T-cell (primary cell): Measurements from ENCODE around the gene PPAT. TPM values are rescaled to one million over a fixed set of nuclear protein-coding genes. Genes with fewer than 3 reads are reported as not detected.

ENCODE experiments used
- ATAC-seq, 4 experiments: fragments of 200-7000 bp in 3 of 4; fragments of 150-1000 bp in 1 of 4; cut with Tn5 transposase; replicated peaks in 1 of 4; 1 replicate in 3 of 4; 2 replicates in 1 of 4; pipeline ENCODE4 v1.10.0; 2021; ENCODE audit warnings: moderate library complexity in 3 of 4, mild to moderate bottlenecking in 2 of 4, moderate number of reproducible peaks in 1 of 4
- CTCF ChIA-PET, 2 donors: fragments of 300-600 bp; sonication (Branson Sonifier 250); formaldehyde crosslinking; loops; one replicate each; lab custom pipeline; 2022; ENCODE audit warnings: antibody characterized with exemption in 2 of 2; lab: Charles Lee
- POLR2A ChIA-PET, 2 donors: fragments of 300-600 bp; sonication (Branson Sonifier 250); formaldehyde crosslinking; loops; one replicate each; lab custom pipeline; 2022; ENCODE audit warnings: antibody characterized with exemption in 2 of 2; lab: Charles Lee
- DNase-seq, 35 experiments: peaks; one replicate each; pipeline versions ENCODE4 v3.0.0 to v3.0.0-alpha.2; 2013 to 2023
- H3K27ac ChIP-seq: one replicate; pipeline ENCODE4 v1.5.1; 2013; ENCODE audit warnings: low read length
- H3K27me3 ChIP-seq, 2 experiments: replicated peaks in 1 of 2; 1 replicate in 1 of 2; 2 replicates in 1 of 2; pipeline versions ENCODE4 v1.6.1 to v1.7.0; 2013; ENCODE audit warnings: low read length in 1 of 2, mixed read lengths in 1 of 2; ENCODE audit not compliant: control insufficient read depth in 2 of 2, insufficient read depth in 2 of 2; ENCODE audit errors: extremely low read depth in 1 of 2
- H3K36me3 ChIP-seq, 2 donors: 1 replicate in 1 of 2; 2 replicates in 1 of 2; pipeline versions ENCODE4 v1.6.1 to v1.7.0; 2013; ENCODE audit warnings: low read length in 1 of 2; ENCODE audit not compliant: control insufficient read depth in 2 of 2, insufficient read depth in 1 of 2; ENCODE audit errors: extremely low read depth in 1 of 2
- H3K4me1 ChIP-seq, 2 experiments: 1 replicate in 1 of 2; 2 replicates in 1 of 2; pipeline versions ENCODE4 v1.6.1 to v1.7.0; 2013; ENCODE audit warnings: low read length in 2 of 2, mixed read lengths in 1 of 2; ENCODE audit not compliant: insufficient read depth in 2 of 2, control insufficient read depth in 1 of 2; ENCODE audit errors: extremely low read depth in 1 of 2
- H3K4me3 ChIP-seq, 2 donors: 1 replicate in 1 of 2; 2 replicates in 1 of 2; pipeline versions ENCODE4 v1.5.1 to v1.7.0; 2013; ENCODE audit warnings: mild to moderate bottlenecking in 2 of 2, low read length in 1 of 2, moderate library complexity in 1 of 2; ENCODE audit not compliant: control insufficient read depth in 1 of 2; ENCODE audit errors: extremely low read depth in 1 of 2
- H3K9me3 ChIP-seq: 2 replicates; pipeline ENCODE4 v1.7.0; 2013
- H3K27ac Mint-ChIP-seq, 2 donors: one replicate each; pipeline ENCODE4 v1.8.0; 2020 to 2021; ENCODE audit warnings: mild to moderate bottlenecking in 2 of 2, mixed read lengths in 2 of 2
- H3K27me3 Mint-ChIP-seq, 2 donors: one replicate each; pipeline ENCODE4 v1.8.0; 2021 to 2022; ENCODE audit warnings: mixed read lengths in 2 of 2
- H3K36me3 Mint-ChIP-seq: one replicate; pipeline ENCODE4 v1.8.0; 2021; ENCODE audit warnings: mixed read lengths
- H3K4me1 Mint-ChIP-seq, 3 donors: one replicate each; pipeline ENCODE4 v1.8.0; 2020 to 2022; ENCODE audit warnings: mixed read lengths in 3 of 3, mild to moderate bottlenecking in 1 of 3
- H3K4me3 Mint-ChIP-seq, 3 donors: one replicate each; pipeline ENCODE4 v1.8.0; 2020 to 2022; ENCODE audit warnings: mild to moderate bottlenecking in 3 of 3, mixed read lengths in 3 of 3, moderate library complexity in 3 of 3
- H3K9me3 Mint-ChIP-seq, 3 donors: one replicate each; pipeline ENCODE4 v1.8.0; 2020 to 2022; ENCODE audit warnings: mixed read lengths in 3 of 3
- WGBS: methylation state at CpG from one replicate; pipeline ENCODE4 v1.1.5; 2013; ENCODE audit warnings: missing lambda C conversion rate; ENCODE audit not compliant: insufficient coverage; 5-methylcytosine and 5-hydroxymethylcytosine counted together
- total RNA-seq, 35 experiments: library from RNA in 6 of 35; stranded (reverse) in 6 of 35; fragments of 120-200 nt in 1 of 35; gene quantifications; one replicate each; pipeline versions ENCODE4 v1.2.1 to v1.2.4 and lab custom pipeline; 2013 to 2026

PPAT gene
- total RNA-seq, 5 donors from 2014 or later (not counting 1 experiment from before 2014, with no cell fraction given) = 10.5 to 15.1 (median 12.5) TPM

- H3K9me3 Mint-ChIP-seq = no peaks in the 10 kb centered on the region
- POLR2A ChIA-PET = no interaction called here
Observed at GRCh38 chr4:56448301-56448700, 12.9 kb upstream of the PPAT start.

DNA sequence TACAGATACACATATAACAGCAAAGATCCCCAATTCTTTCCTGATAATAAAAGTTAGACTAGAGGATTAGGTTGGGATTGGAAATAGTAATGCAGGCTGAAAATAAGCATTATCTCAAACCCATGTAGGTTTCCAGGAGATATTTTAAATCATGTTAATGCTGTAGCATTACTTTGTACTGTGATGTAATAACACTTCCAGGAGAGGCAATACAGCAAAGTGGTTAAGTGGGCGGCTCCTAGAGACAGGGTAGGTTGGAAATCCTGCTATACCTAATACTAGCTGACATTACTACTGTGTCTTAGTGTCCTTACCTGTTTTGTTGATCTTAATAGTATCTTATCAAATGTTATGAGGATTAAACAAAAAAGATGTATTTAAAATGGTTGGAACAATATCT is 10.3 kb upstream of the PPAT start:
- peaks cover 11 to 15% (median 15%) of the 10 kb centered on the region in 3 donors for H3K4me1 Mint-ChIP-seq
- no CpG with 5 or more reads among the region's 1 CpG for WGBS
- no peak overlapping the region for H3K4me3 Mint-ChIP-seq
- Histone ChIP-seq H3K27me3 (no peaks in the 10 kb centered on the region), H3K4me1 (peaks cover 0 to 7% of the 10 kb centered on the region in 2 experiments), H3K36me3 (peaks cover 0 to 27% of the 10 kb centered on the region in 2 donors), H3K27ac (no peak overlapping the region), H3K9me3 (no peaks in the 10 kb centered on the region), H3K4me3 (no peak overlapping the region)
- ChIA-PET POLR2A (no interaction called here), CTCF (interaction anchor here (0.5 to 1.0 kb wide), 3 partner anchors 17 to 41 kb away, joined by 3 to 5 read pairs (median 3); no protein-coding TSS in a partner anchor)
- ATAC-seq = no peak
- no peaks in the 10 kb centered on the region for H3K27me3 Mint-ChIP-seq
- no peaks in the 10 kb centered on the region for H3K9me3 Mint-ChIP-seq
- DNase-seq = no peak
- H3K36me3 Mint-ChIP-seq = peaks cover 46% of the 10 kb centered on the region
- H3K27ac Mint-ChIP-seq = no peak overlapping the region

More at GRCh38 chr4:56448301-56448700, 12.9 kb upstream of the PPAT start:
- no peaks in the 10 kb centered on the region for H3K27me3 ChIP-seq
- no peaks in the 10 kb centered on the region for H3K27me3 Mint-ChIP-seq
- no peak overlapping the region for H3K4me3 Mint-ChIP-seq
- no peaks in the 10 kb centered on the region for H3K4me1 ChIP-seq
- ATAC-seq (no peak), DNase-seq (no peak)
- no peak overlapping the region for H3K4me3 ChIP-seq
- H3K4me1 Mint-ChIP-seq = peaks cover 0 to 5% (median 4%) of the 10 kb centered on the region in 3 donors
- no peak overlapping the region for H3K27ac Mint-ChIP-seq
- CTCF ChIA-PET = interaction anchor here in 1 of 2 donors (0.7 kb wide), 1 partner anchor 27 kb away, joined by 4 read pairs; no protein-coding TSS in a partner anchor
- no peaks in the 10 kb centered on the region for H3K9me3 ChIP-seq
- H3K36me3 ChIP-seq = peaks cover 2 to 36% of the 10 kb centered on the region in 2 donors
- peaks cover 50% of the 10 kb centered on the region for H3K36me3 Mint-ChIP-seq
- H3K27ac ChIP-seq = no peak overlapping the region

- Mint-ChIP-seq H3K4me3 (no peak overlapping the region), H3K27ac (no peak overlapping the region), H3K36me3 (peaks cover 40% of the 10 kb centered on the region), H3K27me3 (no peaks in the 10 kb centered on the region), H3K9me3 (no peaks in the 10 kb centered on the region), H3K4me1 (peaks cover 17 to 24% (median 22%) of the 10 kb centered on the region in 3 donors)
- Histone ChIP-seq H3K36me3 (peaks cover 2 to 24% of the 10 kb centered on the region in 2 donors), H3K4me1 (peaks cover 0 to 7% of the 10 kb centered on the region in 2 experiments), H3K27ac (no peak overlapping the region), H3K9me3 (no peaks in the 10 kb centered on the region), H3K4me3 (no peak overlapping the region), H3K27me3 (no peaks in the 10 kb centered on the region)
- ChIA-PET CTCF (no interaction called here), POLR2A (interaction anchor here in 1 of 2 donors (0.6 kb wide), 1 partner anchor 148 kb away, joined by 3 read pairs; no protein-coding TSS in a partner anchor)
- no peak for ATAC-seq
- no CpG with 5 or more reads among the region's 2 CpGs for WGBS
- no peak for DNase-seq
Observed at GRCh38 chr4:56444719-56445118, 9.3 kb upstream of the PPAT start.

- Mint-ChIP-seq H3K27me3 (no peaks in the 10 kb centered on the region), H3K4me1 (peaks cover 35 to 53% (median 37%) of the 10 kb centered on the region in 3 donors), H3K36me3 (peaks cover 21% of the 10 kb centered on the region), H3K9me3 (no peaks in the 10 kb centered on the region), H3K27ac (no peak overlapping the region), H3K4me3 (no peak overlapping the region)
- no CpG with 5 or more reads among the region's 1 CpG for WGBS
- Histone ChIP-seq H3K9me3 (no peaks in the 10 kb centered on the region), H3K27ac (no peak overlapping the region), H3K4me1 (peaks cover 11 to 15% of the 10 kb centered on the region in 2 experiments), H3K27me3 (no peaks in the 10 kb centered on the region), H3K4me3 (no peak overlapping the region), H3K36me3 (peaks cover 5 to 14% of the 10 kb centered on the region in 2 donors)
- ATAC-seq = no peak
- ChIA-PET CTCF (interaction anchor here in 1 of 2 donors (1.0 kb wide), 1 partner anchor 8 kb away, joined by 3 read pairs; no protein-coding TSS in a partner anchor), POLR2A (no interaction called here)
- no peak for DNase-seq
Observed at GRCh38 chr4:56440983-56441382, 5.6 kb upstream of the PPAT start.

DNA sequence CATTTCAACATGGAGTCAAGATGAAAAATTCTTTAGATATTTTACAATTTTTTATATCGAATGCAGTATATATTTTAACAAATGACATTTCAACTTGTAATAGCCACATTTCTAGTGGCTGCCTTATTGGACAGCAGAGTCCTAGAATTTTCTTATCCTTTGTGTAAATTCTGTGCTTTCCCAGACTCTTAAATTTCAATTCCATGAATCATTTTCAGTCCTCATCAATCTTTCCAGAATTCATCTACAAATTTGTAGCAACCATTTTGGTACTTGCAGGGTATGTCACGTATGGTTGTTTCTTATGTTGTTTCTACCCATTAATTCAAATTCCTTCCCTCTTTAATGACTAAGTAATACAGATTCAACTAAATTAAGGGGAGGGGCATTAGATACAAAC is 3.4 kb upstream of the PPAT start:
- ChIA-PET CTCF (interaction anchor here in 1 of 2 donors (1.8 kb wide), 1 partner anchor 16 kb away, joined by 7 read pairs; no protein-coding TSS in a partner anchor), POLR2A (no interaction called here)
- H3K4me1 ChIP-seq = peaks cover 21 to 22% of the 10 kb centered on the region in 2 experiments
- no peaks in the 10 kb centered on the region for H3K27me3 ChIP-seq
- no peak for DNase-seq
- Mint-ChIP-seq H3K27me3 (no peaks in the 10 kb centered on the region), H3K27ac (no peak overlapping the region), H3K36me3 (peaks cover 10% of the 10 kb centered on the region), H3K4me1 (peaks cover 45 to 63% (median 47%) of the 10 kb centered on the region in 3 donors), H3K9me3 (no peaks in the 10 kb centered on the region), H3K4me3 (no peak overlapping the region)
- no peak overlapping the region for H3K4me3 ChIP-seq
- no peak for ATAC-seq
- no peaks in the 10 kb centered on the region for H3K9me3 ChIP-seq
- peaks cover 5 to 6% of the 10 kb centered on the region in 2 donors for H3K36me3 ChIP-seq
- no CpG with 5 or more reads among the region's 2 CpGs for WGBS
- H3K27ac ChIP-seq = no peak overlapping the region

DNA sequence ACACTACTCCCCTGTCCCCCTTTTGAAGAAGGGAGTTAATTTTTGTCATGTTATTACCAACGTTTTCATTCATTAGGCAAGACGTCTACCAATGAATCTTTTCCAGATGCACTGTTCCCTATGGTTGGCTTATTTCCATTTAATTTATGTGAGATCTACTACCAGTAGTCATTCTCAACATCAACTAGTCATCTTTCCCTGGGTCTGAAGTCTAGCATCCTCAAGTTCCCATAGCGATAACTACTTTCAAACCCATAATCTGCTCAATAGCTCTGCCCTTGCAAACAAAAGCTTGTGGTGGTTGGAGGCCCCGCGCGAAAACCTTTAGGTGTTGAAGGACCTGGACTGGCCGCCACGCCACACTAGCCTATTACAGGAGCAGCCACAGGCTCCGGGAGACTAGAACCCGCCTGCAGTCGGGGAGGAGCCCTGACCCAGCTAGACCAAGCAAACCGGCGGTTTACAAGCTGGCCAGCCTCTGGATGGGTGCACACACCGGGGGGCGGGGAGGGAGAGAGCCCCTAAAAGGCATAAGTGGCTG is 746 bp downstream of the PPAT start:
- peak overlapping the region; percentile 89 to 93 (median 90) for H3K4me3 Mint-ChIP-seq
- ATAC-seq = no peak
- H3K27ac Mint-ChIP-seq = peak overlapping the region; percentile 66 to 98
- H3K36me3 ChIP-seq = peaks cover 0 to 2% of the 10 kb centered on the region in 2 donors
- WGBS = 0% methylated on average over 11 of the region's 15 CpGs
- H3K27ac ChIP-seq = peak overlapping the region; percentile 86
- peak overlapping the region; percentile 88 to 94 for H3K4me3 ChIP-seq
- H3K36me3 Mint-ChIP-seq = no peaks in the 10 kb centered on the region
- no peaks in the 10 kb centered on the region for H3K9me3 ChIP-seq
- H3K27me3 ChIP-seq = no peaks in the 10 kb centered on the region
- ChIA-PET CTCF (interaction anchor here (0.6 to 5.1 kb wide), 16 partner anchors 9 to 543 kb away, joined by 3 to 74 read pairs (median 7); partner anchors contain the start of genes REST (in 2 of the 2), AASDH (in 1 of the 2), CEP135 (in 1 of the 2) and NOA1 (in 1 of the 2)), POLR2A (interaction anchor here (0.6 to 4.6 kb wide), 5 partner anchors 32 to 544 kb away, joined by 8 to 37 read pairs (median 12); partner anchors contain the start of genes AASDH (in 2 of the 2), NOA1 (in 1 of the 2) and POLR2B (in 1 of the 2))
- H3K9me3 Mint-ChIP-seq = no peaks in the 10 kb centered on the region
- H3K4me1 Mint-ChIP-seq = peaks cover 37 to 53% (median 41%) of the 10 kb centered on the region in 3 donors
- DNase-seq = peak in 7 of 35 experiments; percentile 0 to 33 (median 3)
- H3K4me1 ChIP-seq = peaks cover 16 to 24% of the 10 kb centered on the region in 2 experiments
- no peaks in the 10 kb centered on the region for H3K27me3 Mint-ChIP-seq
